GM12878 (cell line): ENCODE data around the gene PROB1.
"Not testable (repeated sequence)": the region's sequence is repeated elsewhere in the genome, so short reads cannot be mapped to it uniquely, and the experiment has no call there.

ENCODE experiments used
- CHD1 ChIP-seq: IDR thresholded peaks from 2 replicates; pipeline ENCODE4 v1.6.1; 2012; ENCODE audit warnings: low read depth, low read length, improper control_type of control experiment
- EP300 ChIP-seq, 2 experiments: fragments of 150-350 bp in 1 of 2; IDR thresholded peaks; 2 replicates each; pipeline ENCODE4 v1.6.1; 2011 to 2012; ENCODE audit warnings: low read depth in 2 of 2, low read length in 2 of 2, borderline replicate concordance in 1 of 2, improper control_type of control experiment in 1 of 2, inconsistent platforms in 1 of 2; ENCODE audit not compliant: control insufficient read depth in 1 of 2
- ESRRA ChIP-seq: IDR thresholded peaks from 2 replicates; pipeline ENCODE4 v1.6.1; 2012; ENCODE audit warnings: mild to moderate bottlenecking, low read length, improper control_type of control experiment
- KLF5 ChIP-seq: fragments of 450-650 bp; IDR thresholded peaks from 2 replicates; pipeline ENCODE4 v1.6.1; 2014; ENCODE audit warnings: mild to moderate bottlenecking; ENCODE audit not compliant: partially characterized antibody

DNA sequence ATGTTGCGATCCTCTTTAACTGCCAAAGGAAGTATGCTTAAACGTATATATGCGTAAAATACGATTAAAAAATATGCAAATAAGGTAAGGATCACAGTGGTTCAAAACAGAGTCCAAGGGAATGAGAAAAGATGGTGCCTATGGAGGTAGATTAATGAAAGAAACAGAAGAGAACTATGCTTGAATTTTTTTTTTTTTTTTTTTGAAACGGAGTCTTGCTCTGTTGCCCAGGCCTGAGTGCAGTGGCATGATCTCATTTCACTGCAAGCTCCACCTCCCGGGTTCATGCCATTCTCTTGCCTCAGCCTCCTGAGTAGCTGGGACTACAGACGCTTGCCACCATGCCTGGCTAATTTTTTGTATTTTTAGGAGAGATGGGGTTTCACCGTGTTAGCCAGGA is 49.5 kb downstream of the PROB1 start:
- not testable (repeated sequence) for TF ChIP-seq EP300 (IDR thresholded peaks at IDR 0.05; ENCODE audit: borderline replicate concordance in 1 of 2, control insufficient read depth in 1 of 2, low read depth in 2 of 2, low read length in 2 of 2); ESRRA; CHD1; KLF5
